H1 (cell line): Measurements from ENCODE around the gene CHRD. TPM values are rescaled to one million over a fixed set of nuclear protein-coding genes. Genes with fewer than 3 reads are reported as not detected.
A peak's percentile ranks its signal among the peaks of the same experiment; 100 is the strongest.

ENCODE experiments used
- CTCF ChIA-PET: fragments of 300-600 bp; sonication (Branson Sonifier 250); formaldehyde crosslinking; loops from one replicate; lab custom pipeline; 2021; ENCODE audit not compliant: partially characterized antibody; lab: Charles Lee
- POLR2A ChIA-PET: fragments of 300-600 bp; sonication (Branson Sonifier 250); formaldehyde crosslinking; loops from one replicate; lab custom pipeline; 2021; ENCODE audit warnings: inconsistent platforms; ENCODE audit not compliant: partially characterized antibody; lab: Charles Lee
- DNase-seq, 2 experiments: peaks; one replicate each; pipeline versions ENCODE4 v3.0.0 to v3.0.0-alpha.2; 2010 to 2022; ENCODE audit warnings: low spot score in 2 of 2, low read depth in 1 of 2, mixed read lengths in 1 of 2
- FAIRE-seq: peaks from 2 replicates; lab custom pipeline; 2011; peaks lifted over from hg19 to GRCh38; lab: Jason Lieb, UNC
- H2AFZ ChIP-seq: 2 replicates; pipeline ENCODE4 v1.8.1; 2012; ENCODE audit warnings: low read length, inconsistent platforms
- H2AK5ac ChIP-seq: 2 replicates; pipeline ENCODE4 v1.6.1; 2013; ENCODE audit warnings: low read depth, low read length
- H2BK120ac ChIP-seq: replicated peaks from 2 replicates; pipeline ENCODE3; 2013; ENCODE audit warnings: low read depth, low read length, inconsistent platforms
- H2BK12ac ChIP-seq: 2 replicates; pipeline ENCODE4 v1.6.1; 2013; ENCODE audit warnings: low read depth, low read length
- H2BK15ac ChIP-seq: 2 replicates; pipeline ENCODE4 v1.6.1; 2013; ENCODE audit warnings: low read length
- H2BK20ac ChIP-seq: 2 replicates; pipeline ENCODE4 v1.6.1; 2013; ENCODE audit warnings: low read length
- H2BK5ac ChIP-seq: 2 replicates; pipeline ENCODE4 v1.6.1; 2013; ENCODE audit warnings: low read depth, low read length
- H3K14ac ChIP-seq: 2 replicates; pipeline ENCODE4 v1.6.1; 2013; ENCODE audit warnings: inconsistent platforms; ENCODE audit not compliant: insufficient read length
- H3K18ac ChIP-seq: 2 replicates; pipeline ENCODE4 v1.6.1; 2013; ENCODE audit warnings: low read length; ENCODE audit errors: extremely low read depth
- H3K23ac ChIP-seq: 2 replicates; pipeline ENCODE4 v1.6.1; 2013; ENCODE audit warnings: inconsistent platforms; ENCODE audit not compliant: insufficient read length
- H3K23me2 ChIP-seq: 2 replicates; pipeline ENCODE4 v1.6.1; 2013; ENCODE audit warnings: low read depth, low read length
- H3K27ac ChIP-seq: 2 replicates; pipeline ENCODE4 v1.6.1; 2011; ENCODE audit warnings: low read depth, low read length, inconsistent platforms
- H3K27me3 ChIP-seq, 4 experiments: replicated peaks in 1 of 4; 1 replicate in 1 of 4; 2 replicates in 3 of 4; pipeline versions ENCODE4 v1.6.1 to v1.8.1; 2011 to 2013; ENCODE audit warnings: low read length in 3 of 4, mild to moderate bottlenecking in 3 of 4, inconsistent platforms in 2 of 4, mixed read lengths in 2 of 4, moderate library complexity in 1 of 4; ENCODE audit not compliant: control insufficient read depth in 3 of 4, insufficient read depth in 3 of 4; ENCODE audit errors: extremely low read depth in 1 of 4
- H3K36me3 ChIP-seq, 4 experiments: 2 replicates each; pipeline versions ENCODE4 v1.6.1 to v1.8.1; 2011 to 2013; ENCODE audit warnings: mild to moderate bottlenecking in 4 of 4, low read length in 3 of 4, moderate library complexity in 2 of 4, control low read depth in 1 of 4, inconsistent platforms in 1 of 4; ENCODE audit not compliant: insufficient read depth in 4 of 4, control insufficient read depth in 2 of 4
- H3K4ac ChIP-seq: replicated peaks from 2 replicates; pipeline ENCODE3; 2013; ENCODE audit warnings: low read length, low read depth, mixed read lengths, inconsistent platforms; ENCODE audit not compliant: insufficient read length
- H3K4me1 ChIP-seq, 4 experiments: replicated peaks in 1 of 4; 1 replicate in 1 of 4; 2 replicates in 3 of 4; pipeline versions ENCODE4 v1.6.1 to v1.8.1; 2011 to 2013; ENCODE audit warnings: low read length in 3 of 4, inconsistent platforms in 2 of 4, mixed read lengths in 1 of 4; ENCODE audit not compliant: insufficient read depth in 4 of 4, control insufficient read depth in 3 of 4
- H3K4me2 ChIP-seq, 2 experiments: 2 replicates each; pipeline versions ENCODE4 v1.6.1 to v1.8.1; 2011 to 2013; ENCODE audit warnings: low read depth in 2 of 2, low read length in 2 of 2, control low read depth in 1 of 2, inconsistent platforms in 1 of 2, mild to moderate bottlenecking in 1 of 2; ENCODE audit not compliant: insufficient read depth in 1 of 2
- H3K4me3 ChIP-seq, 4 experiments: fragments of 200-600, 300-600 bp in 1 of 4; sonication (generic), shearing (Covaris generic), sonication (Bioruptor Twin) in 1 of 4; 2 replicates each; pipeline versions ENCODE4 v1.5.1 to v1.8.1; 2011 to 2016; ENCODE audit warnings: low read length in 4 of 4, low read depth in 3 of 4, control low read depth in 2 of 4, inconsistent platforms in 2 of 4, mild to moderate bottlenecking in 2 of 4, mixed read lengths in 1 of 4, moderate library complexity in 1 of 4; ENCODE audit not compliant: insufficient read depth in 2 of 4; ENCODE audit errors: extremely low read depth in 1 of 4
- H3K56ac ChIP-seq: replicated peaks from 2 replicates; pipeline ENCODE3; 2013; ENCODE audit warnings: low read depth, mild to moderate bottlenecking, mixed read lengths, low read length, inconsistent platforms; ENCODE audit not compliant: insufficient read length
- H3K79me1 ChIP-seq: 2 replicates; pipeline ENCODE4 v1.6.1; 2013; ENCODE audit warnings: low read depth, low read length, control low read depth
- H3K79me2 ChIP-seq, 2 experiments: 2 replicates each; pipeline versions ENCODE4 v1.6.1 to v1.8.1; 2012 to 2013; ENCODE audit warnings: low read length in 2 of 2, mild to moderate bottlenecking in 2 of 2, inconsistent platforms in 1 of 2; ENCODE audit not compliant: insufficient read depth in 2 of 2, control insufficient read depth in 1 of 2
- H3K9ac ChIP-seq, 4 experiments: replicated peaks in 1 of 4; 1 replicate in 1 of 4; 2 replicates in 3 of 4; pipeline versions ENCODE4 v1.6.1 to v1.8.1; 2011 to 2013; ENCODE audit warnings: low read depth in 3 of 4, low read length in 3 of 4, control low read depth in 2 of 4, mild to moderate bottlenecking in 2 of 4, moderate library complexity in 2 of 4, inconsistent platforms in 1 of 4; ENCODE audit errors: extremely low read depth in 1 of 4
- H3K9me3 ChIP-seq, 2 experiments: 2 replicates each; pipeline versions ENCODE4 v1.6.1 to v1.8.1; 2012 to 2013; ENCODE audit warnings: mild to moderate bottlenecking in 2 of 2, moderate library complexity in 2 of 2, control low read depth in 1 of 2, inconsistent platforms in 1 of 2, low read depth in 1 of 2, low read length in 1 of 2, mixed read lengths in 1 of 2; ENCODE audit not compliant: insufficient read depth in 2 of 2
- H4K20me1 ChIP-seq, 2 experiments: replicated peaks in 1 of 2; 2 replicates each; pipeline versions ENCODE3 to v1.8.1; 2011 to 2013; ENCODE audit warnings: inconsistent platforms in 2 of 2, low read length in 2 of 2, mild to moderate bottlenecking in 1 of 2; ENCODE audit not compliant: insufficient read depth in 2 of 2, control insufficient read depth in 1 of 2
- H4K5ac ChIP-seq: 2 replicates; pipeline ENCODE4 v1.6.1; 2013; ENCODE audit warnings: low read length, low read depth, mixed read lengths, inconsistent platforms; ENCODE audit not compliant: insufficient read length
- H4K8ac ChIP-seq: 2 replicates; pipeline ENCODE4 v1.8.0; 2013; ENCODE audit warnings: mild to moderate bottlenecking, moderate library complexity, low read length, inconsistent platforms; ENCODE audit not compliant: insufficient read depth; ENCODE audit errors: extremely low read depth
- H4K91ac ChIP-seq: replicated peaks from 2 replicates; pipeline ENCODE3; 2013; ENCODE audit warnings: low read length, mixed read lengths, inconsistent platforms; ENCODE audit not compliant: insufficient read length
- CBX8 ChIP-seq: fragments of 300-800, 300-1000 bp; sonication (generic); IDR thresholded peaks from 2 replicates; pipeline ENCODE4 v1.7.1; 2016; ENCODE audit warnings: low read depth, low read length, borderline replicate concordance
- CHD2 ChIP-seq: IDR thresholded peaks from 2 replicates; pipeline ENCODE4 v1.6.1; 2012; ENCODE audit warnings: low read length, improper control_type of control experiment
- EP300 ChIP-seq, 2 experiments: IDR thresholded peaks; 1 replicate in 1 of 2; 2 replicates in 1 of 2; pipeline ENCODE4 v1.6.1; 2011 to 2012; ENCODE audit warnings: low read depth in 2 of 2, low read length in 2 of 2, mild to moderate bottlenecking in 2 of 2, borderline replicate concordance in 1 of 2, inconsistent platforms in 1 of 2, moderate library complexity in 1 of 2
- HDAC2 ChIP-seq, 2 experiments: fragments of 300-600 bp in 1 of 2; sonication (generic) in 1 of 2; IDR thresholded peaks; 2 replicates each; pipeline ENCODE4 v1.6.1; 2011 to 2012; ENCODE audit warnings: low read depth in 2 of 2, low read length in 2 of 2, mild to moderate bottlenecking in 2 of 2, moderate library complexity in 2 of 2, borderline replicate concordance in 1 of 2, inconsistent platforms in 1 of 2
- JUND ChIP-seq: IDR thresholded peaks from 2 replicates; pipeline ENCODE4 v1.6.1; 2011; ENCODE audit warnings: mild to moderate bottlenecking, improper control_type of control experiment, low read length
- KDM4A ChIP-seq: IDR thresholded peaks from one replicate; pipeline ENCODE4 v1.7.1; 2012; ENCODE audit warnings: low read depth, mild to moderate bottlenecking, moderate library complexity, low read length, inconsistent platforms; ENCODE audit not compliant: severe bottlenecking
- PHF8 ChIP-seq: fragments of 200-600 bp; sonication (generic); conservative IDR thresholded peaks from 2 replicates; pipeline ENCODE4 v1.7.1; 2012; ENCODE audit warnings: low read depth, mild to moderate bottlenecking, inconsistent platforms, low read length, moderate library complexity
- SIRT6 ChIP-seq: IDR thresholded peaks from one replicate; pipeline ENCODE4 v1.7.1; 2012; ENCODE audit warnings: low read length, inconsistent platforms
- SP1 ChIP-seq: IDR thresholded peaks from 2 replicates; pipeline ENCODE4 v1.6.1; 2011; ENCODE audit warnings: low read depth, low read length
- SP2 ChIP-seq: IDR thresholded peaks from 2 replicates; pipeline ENCODE4 v1.6.1; 2012; ENCODE audit warnings: mild to moderate bottlenecking, low read length, inconsistent platforms
- SUZ12 ChIP-seq: fragments of 200-600 bp; sonication (generic); IDR thresholded peaks from 2 replicates; pipeline ENCODE4 v1.6.1; 2012; ENCODE audit warnings: mild to moderate bottlenecking, inconsistent platforms, low read length, moderate library complexity, mixed read lengths
- TBP ChIP-seq: IDR thresholded peaks from 2 replicates; pipeline ENCODE4 v1.6.1; 2011; ENCODE audit warnings: low read depth, low read length, improper control_type of control experiment
- TEAD4 ChIP-seq: IDR thresholded peaks from 2 replicates; pipeline ENCODE4 v1.6.1; 2012; ENCODE audit warnings: low read depth, low read length, inconsistent platforms, mixed read lengths
- WGBS, 2 experiments: shearing (Covaris generic) in 1 of 2; methylation state at CpG; one replicate each; pipeline versions ENCODE4 v1.1.6 to v1.1.7; 2013 to 2015; ENCODE audit warnings: low lambda C conversion rate in 2 of 2, mixed read lengths in 2 of 2, inconsistent platforms in 1 of 2, low coverage in 1 of 2, missing lambda C conversion rate in 1 of 2; ENCODE audit not compliant: insufficient replicate concordance in 2 of 2, insufficient coverage in 1 of 2, insufficient read length in 1 of 2; ENCODE audit errors: extremely low coverage in 1 of 2, missing lambda C conversion rate in 1 of 2; 5-methylcytosine and 5-hydroxymethylcytosine counted together
- polyA plus RNA-seq, 7 experiments: library from polyadenylated mRNA; depleted of rRNA in 3 of 7; stranded (reverse) in 5 of 7; unstranded in 2 of 7; fragments of >200 nt in 5 of 7; fragments of 200-250 nt in 2 of 7; gene quantifications; 1 replicate in 5 of 7; 2 replicates in 1 of 7; 4 replicates in 1 of 7; pipeline versions ENCODE4 v1.2.1 to v1.2.3, GENCODE V29; 2011 to 2013; ENCODE audit warnings: missing spikeins in 2 of 7, mixed read lengths in 2 of 7
- total RNA-seq: library from RNA; stranded (reverse); fragmentation: NEBNext Ultra II Directional; extraction: Animal tissue kit (Norgen Biotek cat#: 25700); gene quantifications from 2 replicates; pipeline ENCODE4 v1.2.1, GENCODE V29; 2021
- TF ChIP-seq, protein P1 (sequence below): IDR thresholded peaks from 2 replicates; pipeline ENCODE4 v1.6.1; 2012; ENCODE audit warnings: inconsistent platforms

The CHRD gene
- total and polyA plus RNA-seq, 2 of the 8 experiments (the other 6 are each of a cell fraction or from before 2014, with no cell fraction given) = 0.62 to 0.86 TPM

GRCh38 chr3:184388936-184389230 is 9.0 kb downstream of the CHRD start:
- no peak overlapping the region for H2BK20ac ChIP-seq
- ChIA-PET CTCF (interaction anchor here (0.8 to 4.2 kb wide), 13 partner anchors 11 to 153 kb away, joined by 3 to 34 read pairs (median 4); partner anchors contain the start of gene THPO), POLR2A (interaction anchor here (1.7 kb wide), 1 partner anchor 30 kb away, joined by 5 read pairs; no protein-coding TSS in a partner anchor)
- no peak overlapping the region for H3K4me3 ChIP-seq
- no peaks in the 10 kb centered on the region for H3K79me1 ChIP-seq
- no peak overlapping the region for H3K4ac ChIP-seq
- H4K5ac ChIP-seq = no peak overlapping the region
- peaks cover 0 to 3% (median 1%) of the 10 kb centered on the region in 4 experiments; a peak in 3 of 7 replicates for H3K27me3 ChIP-seq
- H2AK5ac ChIP-seq = no peak overlapping the region
- H4K8ac ChIP-seq = no peak overlapping the region
- no peak overlapping the region for H2AFZ ChIP-seq
- no peaks in the 10 kb centered on the region for H4K20me1 ChIP-seq
- H3K23ac ChIP-seq = no peak overlapping the region
- H3K4me2 ChIP-seq = no peak overlapping the region
- no peaks in the 10 kb centered on the region for H3K9me3 ChIP-seq
- no peak overlapping the region; a peak in 2 of 7 replicates for H3K9ac ChIP-seq
- H2BK12ac ChIP-seq = peak overlapping the region; percentile 27; the same call in 1 of the 2 replicates
- no peaks in the 10 kb centered on the region for H3K79me2 ChIP-seq
- H3K56ac ChIP-seq = no peak overlapping the region
- 76% methylated on average over 8 of the region's 8 CpGs; no CpG with 5 or more reads in 1 of the 2 experiments for WGBS, 2 experiments
- H3K4me1 ChIP-seq = peaks cover 0 to 3% (median 0%) of the 10 kb centered on the region in 4 experiments; a peak in 2 of 7 replicates
- H3K18ac ChIP-seq = no peak overlapping the region
- H2BK15ac ChIP-seq = peak overlapping the region; percentile 46; the same call in 1 of the 2 replicates
- H3K23me2 ChIP-seq = no peaks in the 10 kb centered on the region
- no peak for FAIRE-seq
- DNase-seq = no peak
- H4K91ac ChIP-seq = no peak overlapping the region
- H3K14ac ChIP-seq = no peak overlapping the region
- H2BK120ac ChIP-seq = no peak overlapping the region
- no peaks in the 10 kb centered on the region for H3K36me3 ChIP-seq
- no peak overlapping the region for H2BK5ac ChIP-seq
- no peak overlapping the region for H3K27ac ChIP-seq
- TF ChIP-seq JUND = no peak
- no peak for TF ChIP-seq EP300 (IDR thresholded peaks at IDR 0.05; ENCODE audit: borderline replicate concordance in 1 of 2, low read depth in 2 of 2, low read length in 2 of 2)
- TF ChIP-seq KDM4A = no peak
- no peak for TF ChIP-seq SP1
- TF ChIP-seq HDAC2 (IDR thresholded peaks at IDR 0.05; ENCODE audit: borderline replicate concordance in 1 of 2, low read depth in 2 of 2, low read length in 2 of 2) = no peak
- TF ChIP-seq CHD2 = no peak
- no peak for TF ChIP-seq TBP
- TF ChIP-seq, protein P1, sequence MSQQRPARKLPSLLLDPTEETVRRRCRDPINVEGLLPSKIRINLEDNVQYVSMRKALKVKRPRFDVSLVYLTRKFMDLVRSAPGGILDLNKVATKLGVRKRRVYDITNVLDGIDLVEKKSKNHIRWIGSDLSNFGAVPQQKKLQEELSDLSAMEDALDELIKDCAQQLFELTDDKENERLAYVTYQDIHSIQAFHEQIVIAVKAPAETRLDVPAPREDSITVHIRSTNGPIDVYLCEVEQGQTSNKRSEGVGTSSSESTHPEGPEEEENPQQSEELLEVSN = no peak
- TF ChIP-seq SUZ12 = no peak
- no peak for TF ChIP-seq CBX8
- no peak for TF ChIP-seq PHF8
- no peak for TF ChIP-seq SP2
- no peak for TF ChIP-seq TEAD4
- TF ChIP-seq SIRT6 = no peak
